G401.6 (cell line): ENCODE data around the gene IFNA16.
A peak's percentile ranks its signal among the peaks of the same experiment; 100 is the strongest.
"Not testable (repeated sequence)": the region's sequence is repeated elsewhere in the genome, so short reads cannot be mapped to it uniquely, and the experiment has no call there.

Experiments used
- FAIRE-seq: peaks from 2 replicates; lab custom pipeline; 2012; peaks lifted over from hg19 to GRCh38; lab: Jason Lieb, UNC

The IFNA16 gene

GRCh38 chr9:21217211-21217610, at the start of gene IFNA16:
IFNA16 (minus strand) TSS chr9:21217311; CDS start chr9:21217305, 6 bp downstream.
- not testable (repeated sequence) for FAIRE-seq

- no peak for FAIRE-seq
These were observed 48.5 kb upstream of the IFNA16 start for GRCh38 chr9:21265421-21266189.

- FAIRE-seq: no peak
These were observed 38.6 kb upstream of the IFNA16 start for GRCh38 chr9:21255538-21256212.

GRCh38 chr9:21252721-21253547, 35.8 kb upstream of the IFNA16 start:
- peak; percentile 13 for FAIRE-seq

GRCh38 chr9:21251638-21252037, 34.5 kb upstream of the IFNA16 start:
- no peak for FAIRE-seq

- FAIRE-seq: no peak
These were observed 34.1 kb upstream of the IFNA16 start for GRCh38 chr9:21251190-21251589.

GRCh38 chr9:21244836-21245235, 27.7 kb upstream of the IFNA16 start:
- FAIRE-seq: no peak

- FAIRE-seq: no peak
These were observed 22.8 kb upstream of the IFNA16 start, which contains the start of gene IFNA14 for GRCh38 chr9:21239911-21240310. IFNA14 (minus strand) TSS chr9:21240005; CDS start chr9:21239935, 70 bp downstream.

- FAIRE-seq: not testable (repeated sequence)
These were observed 19.2 kb upstream of the IFNA16 start for GRCh38 chr9:21236360-21236714.

GRCh38 chr9:21235468-21236359, 18.6 kb upstream of the IFNA16 start:
- FAIRE-seq: peak; percentile 57

- FAIRE-seq: no peak
These were observed 17.1 kb upstream of the IFNA16 start for GRCh38 chr9:21234153-21234687.

GRCh38 chr9:21233258-21233657, 16.1 kb upstream of the IFNA16 start:
- FAIRE-seq: no peak

- FAIRE-seq: no peak
These were observed 11.0 kb upstream of the IFNA16 start, which contains the start of gene IFNA17 for GRCh38 chr9:21228122-21228521. IFNA17 (minus strand) TSS chr9:21228222; CDS start chr9:21228173, 49 bp downstream.

- peak; percentile 42 for FAIRE-seq
These were observed 3.4 kb downstream of the IFNA16 start for GRCh38 chr9:21213411-21214326.

GRCh38 chr9:21212160-21212559, 5.0 kb downstream of the IFNA16 start:
- FAIRE-seq: not testable (repeated sequence)

GRCh38 chr9:21210782-21211181, 6.3 kb downstream of the IFNA16 start:
- not testable (repeated sequence) for FAIRE-seq

GRCh38 chr9:21210311-21210710, 6.8 kb downstream of the IFNA16 start:
- FAIRE-seq: no peak

GRCh38 chr9:21207043-21207442, 10.1 kb downstream of the IFNA16 start, which contains the start of gene IFNA10:
IFNA10 (minus strand) TSS chr9:21207143; CDS start chr9:21207097, 46 bp downstream.
- not testable (repeated sequence) for FAIRE-seq

- no peak for FAIRE-seq
These were observed 11.9 kb downstream of the IFNA16 start for GRCh38 chr9:21205204-21205603.

- not testable (repeated sequence) for FAIRE-seq
These were observed 15.0 kb downstream of the IFNA16 start, which contains the start of gene IFNA7 for GRCh38 chr9:21202105-21202504. IFNA7 (minus strand) TSS chr9:21202205; CDS start chr9:21202165, 40 bp downstream.
